HUES6 (cell line): Measurements from ENCODE around the gene NALF2.

Source experiments
- H3K27ac ChIP-seq: 2 replicates; pipeline ENCODE4 v1.7.0; 2013; ENCODE audit warnings: low read depth, mild to moderate bottlenecking, low read length, inconsistent platforms
- H3K27me3 ChIP-seq: 2 replicates; pipeline ENCODE4 v1.6.1; 2013; ENCODE audit warnings: low read length; ENCODE audit not compliant: control insufficient read depth, insufficient read depth
- H3K36me3 ChIP-seq: 2 replicates; pipeline ENCODE4 v1.6.1; 2013; ENCODE audit warnings: low read length; ENCODE audit not compliant: control insufficient read depth, insufficient read depth
- H3K4me1 ChIP-seq: 2 replicates; pipeline ENCODE4 v1.6.1; 2013; ENCODE audit warnings: low read length; ENCODE audit not compliant: control insufficient read depth, insufficient read depth
- H3K4me3 ChIP-seq: 2 replicates; pipeline ENCODE4 v1.5.1; 2013; ENCODE audit warnings: low read depth, low read length
- H3K9ac ChIP-seq: one replicate; pipeline ENCODE4 v1.6.1; 2013; ENCODE audit warnings: mild to moderate bottlenecking, low read length
- H3K9me3 ChIP-seq: 2 replicates; pipeline ENCODE4 v1.6.1; 2013; ENCODE audit warnings: low read depth, low read length; ENCODE audit not compliant: control insufficient read depth, insufficient read depth

Gene NALF2

GRCh38 chrX:69524781-69525363 lies 20.7 kb downstream of the NALF2 start:
- H3K9me3 ChIP-seq = peaks cover 6% of the 10 kb centered on the region; the same call in 1 of the 2 replicates
- H3K4me1 ChIP-seq = peaks cover 13% of the 10 kb centered on the region; the same call in 1 of the 2 replicates
- H3K27me3 ChIP-seq = no peaks in the 10 kb centered on the region
- H3K27ac ChIP-seq = no peak overlapping the region
- H3K36me3 ChIP-seq = no peaks in the 10 kb centered on the region
- no peak overlapping the region for H3K4me3 ChIP-seq
- H3K9ac ChIP-seq = no peak overlapping the region

- Histone ChIP-seq H3K27me3 (no peaks in the 10 kb centered on the region), H3K9me3 (peaks cover 32% of the 10 kb centered on the region), H3K27ac (no peak overlapping the region), H3K9ac (no peak overlapping the region), H3K4me3 (no peak overlapping the region), H3K4me1 (no peaks in the 10 kb centered on the region), H3K36me3 (peaks cover 4% of the 10 kb centered on the region; the same call in 1 of the 2 replicates)
These were observed 26.2 kb downstream of the NALF2 start for GRCh38 chrX:69530306-69530705.

GRCh38 chrX:69531031-69531755 lies 27.1 kb downstream of the NALF2 start:
- Histone ChIP-seq H3K4me1 (no peaks in the 10 kb centered on the region), H3K27ac (no peak overlapping the region), H3K9me3 (peaks cover 32% of the 10 kb centered on the region), H3K36me3 (peaks cover 4% of the 10 kb centered on the region; the same call in 1 of the 2 replicates), H3K9ac (no peak overlapping the region), H3K27me3 (no peaks in the 10 kb centered on the region), H3K4me3 (no peak overlapping the region)

- Histone ChIP-seq H3K27me3 (peaks cover 7% of the 10 kb centered on the region), H3K4me3 (no peak overlapping the region), H3K4me1 (peaks cover 10% of the 10 kb centered on the region; the same call in 1 of the 2 replicates), H3K9ac (no peak overlapping the region), H3K36me3 (peaks cover 4% of the 10 kb centered on the region; the same call in 1 of the 2 replicates), H3K9me3 (peaks cover 27% of the 10 kb centered on the region), H3K27ac (no peak overlapping the region)
These were observed 31.5 kb downstream of the NALF2 start for GRCh38 chrX:69535661-69536060.

DNA sequence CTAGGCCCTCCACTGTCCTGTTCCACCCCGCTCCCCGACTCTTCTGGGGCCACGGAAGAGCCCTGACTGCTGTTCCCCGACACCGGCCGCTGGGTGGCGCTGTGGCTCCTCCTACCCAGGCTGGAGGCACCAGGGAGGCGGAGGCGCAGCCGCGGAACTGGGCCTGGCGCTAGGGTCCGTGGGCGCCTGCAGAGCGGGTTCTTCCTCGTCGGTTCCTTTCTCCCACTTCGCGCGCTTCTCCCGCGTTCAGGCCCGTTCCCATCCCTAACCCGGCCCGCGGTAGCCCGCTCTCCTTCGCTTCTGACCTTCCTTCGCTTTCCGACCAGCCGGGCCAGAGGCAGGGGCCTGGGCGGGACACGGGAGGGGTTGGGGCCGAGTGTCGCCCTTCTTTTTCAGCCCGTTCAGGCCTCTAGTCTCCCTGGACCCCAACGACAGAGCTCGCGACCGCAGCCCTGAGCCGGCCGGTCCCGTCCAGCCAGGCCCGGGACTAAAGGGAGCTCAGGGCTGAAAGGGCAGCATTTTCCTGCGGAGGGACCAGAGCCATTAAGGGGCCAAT lies 34.3 kb downstream of the NALF2 start:
- Histone ChIP-seq H3K27me3 (peaks cover 7% of the 10 kb centered on the region), H3K4me3 (peak overlapping the region; percentile 64), H3K27ac (peak overlapping the region; percentile 43; the same call in 1 of the 2 replicates), H3K36me3 (no peaks in the 10 kb centered on the region), H3K4me1 (peaks cover 11% of the 10 kb centered on the region; the same call in 1 of the 2 replicates), H3K9ac (peak overlapping the region; percentile 69), H3K9me3 (peaks cover 18% of the 10 kb centered on the region)

- Histone ChIP-seq H3K4me3 (no peak overlapping the region), H3K4me1 (peaks cover 17% of the 10 kb centered on the region; the same call in 1 of the 2 replicates), H3K9me3 (peaks cover 7% of the 10 kb centered on the region; the same call in 1 of the 2 replicates), H3K36me3 (no peaks in the 10 kb centered on the region), H3K27me3 (peaks cover 7% of the 10 kb centered on the region), H3K27ac (no peak overlapping the region), H3K9ac (no peak overlapping the region)
These were observed 35.3 kb downstream of the NALF2 start for GRCh38 chrX:69539437-69539836.

GRCh38 chrX:69541956-69542355 lies 37.8 kb downstream of the NALF2 start:
- Histone ChIP-seq H3K9me3 (peaks cover 8% of the 10 kb centered on the region; the same call in 1 of the 2 replicates), H3K36me3 (no peaks in the 10 kb centered on the region)

DNA sequence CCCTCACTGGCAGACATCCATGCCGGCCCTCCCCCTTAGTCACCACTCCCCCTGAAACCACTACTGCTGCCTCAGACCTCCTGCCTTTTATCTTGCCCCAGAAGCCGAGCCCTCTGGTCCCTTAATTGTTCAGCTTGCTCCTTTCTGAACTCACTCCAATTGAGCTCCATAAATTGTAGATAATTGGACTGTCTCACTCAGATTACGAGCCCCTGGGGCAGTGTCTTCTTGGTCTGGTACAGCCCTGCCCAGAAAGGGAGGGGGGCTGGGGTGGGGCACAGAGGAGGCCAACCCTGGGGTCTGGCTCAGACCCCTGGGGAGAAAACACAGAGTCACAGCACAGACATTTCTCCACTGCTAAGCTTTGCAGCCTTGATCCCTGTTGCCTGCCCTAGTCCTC lies 39.4 kb downstream of the NALF2 start:
- H3K9ac ChIP-seq = no peak overlapping the region

More at GRCh38 chrX:69541956-69542355, 37.8 kb downstream of the NALF2 start:
- Histone ChIP-seq H3K4me1 (peaks cover 20% of the 10 kb centered on the region; the same call in 1 of the 2 replicates), H3K9ac (no peak overlapping the region), H3K4me3 (no peak overlapping the region), H3K27me3 (peaks cover 7% of the 10 kb centered on the region), H3K27ac (no peak overlapping the region)

DNA sequence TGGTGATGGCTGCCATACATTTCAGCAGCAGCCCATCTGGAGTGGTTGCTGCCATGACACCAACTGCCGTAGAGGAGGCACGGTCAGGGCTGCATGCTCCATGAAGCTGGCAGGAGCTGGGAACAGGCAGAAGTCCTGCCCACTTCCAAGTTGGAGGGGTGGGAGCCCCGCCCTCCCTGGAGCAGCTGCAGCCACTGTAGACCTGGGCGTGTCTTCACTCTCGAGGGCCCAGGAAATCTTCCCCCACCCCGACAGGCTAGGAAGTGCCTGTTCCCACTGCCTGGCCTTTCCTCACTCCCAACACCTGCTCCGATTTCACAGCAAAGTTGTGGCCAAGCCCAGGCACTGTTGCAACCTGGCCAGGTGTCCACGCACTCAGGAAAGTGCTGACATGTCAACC lies 42.3 kb downstream of the NALF2 start:
- H3K27ac ChIP-seq = no peak overlapping the region
- H3K4me1 ChIP-seq = peaks cover 11% of the 10 kb centered on the region; the same call in 1 of the 2 replicates
- no peaks in the 10 kb centered on the region for H3K36me3 ChIP-seq
- peaks cover 26% of the 10 kb centered on the region; the same call in 1 of the 2 replicates for H3K9me3 ChIP-seq
- H3K27me3 ChIP-seq = no peaks in the 10 kb centered on the region
- no peak overlapping the region for H3K4me3 ChIP-seq
- H3K9ac ChIP-seq = no peak overlapping the region

More for the DNA sequence above, 39.4 kb downstream of the NALF2 start:
- Histone ChIP-seq H3K9me3 (peaks cover 17% of the 10 kb centered on the region; the same call in 1 of the 2 replicates), H3K4me1 (peaks cover 20% of the 10 kb centered on the region; the same call in 1 of the 2 replicates), H3K4me3 (no peak overlapping the region), H3K36me3 (no peaks in the 10 kb centered on the region), H3K27me3 (no peaks in the 10 kb centered on the region; the same call in 1 of the 2 replicates), H3K27ac (no peak overlapping the region)

DNA sequence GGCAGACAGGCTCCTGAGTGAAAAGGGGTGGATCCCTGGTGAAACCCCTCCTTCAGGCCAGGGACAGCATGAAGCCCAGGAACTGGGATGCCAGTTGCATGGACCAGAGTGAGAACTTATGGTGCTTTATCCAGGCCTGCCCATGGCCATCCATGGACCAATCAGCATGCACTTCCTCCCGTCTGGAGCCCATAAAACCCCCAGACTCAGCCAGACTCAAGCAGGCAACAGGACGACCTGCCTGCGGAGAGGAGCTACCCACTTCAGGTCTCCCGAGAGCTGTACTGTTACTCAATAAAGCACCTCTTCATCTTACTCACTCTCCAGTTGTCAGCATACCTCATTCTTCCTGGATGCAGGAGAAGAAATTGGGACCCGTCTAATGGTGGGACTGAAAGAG lies 42.9 kb downstream of the NALF2 start:
- Histone ChIP-seq H3K36me3 (no peaks in the 10 kb centered on the region), H3K4me1 (peaks cover 11% of the 10 kb centered on the region; the same call in 1 of the 2 replicates), H3K27ac (no peak overlapping the region), H3K9ac (no peak overlapping the region), H3K9me3 (peaks cover 25% of the 10 kb centered on the region; the same call in 1 of the 2 replicates), H3K27me3 (no peaks in the 10 kb centered on the region), H3K4me3 (no peak overlapping the region)
